Neutrophil (primary cell): ENCODE measurements around the gene HES4.
"Not testable (repeated sequence)": the region's sequence is repeated elsewhere in the genome, so short reads cannot be mapped to it uniquely, and the experiment has no call there.

Source experiments
- H3K27ac ChIP-seq: fragments of 200-600 bp; sonication (generic); 2 replicates; pipeline ENCODE4 v1.5.1; 2016; ENCODE audit warnings: mild to moderate bottlenecking, moderate library complexity
- H3K27me3 ChIP-seq: fragments of 200-600 bp; sonication (generic); 2 replicates; pipeline ENCODE4 v1.6.0; 2016; ENCODE audit warnings: mild to moderate bottlenecking
- H3K36me3 ChIP-seq: fragments of 200-600 bp; sonication (generic); 2 replicates; pipeline ENCODE4 v1.5.1; 2017
- H3K4me1 ChIP-seq, 2 experiments: fragments of 200-600 bp in 1 of 2; sonication (generic) in 1 of 2; 1 replicate in 1 of 2; 2 replicates in 1 of 2; pipeline versions ENCODE4 v1.5.1 to v1.6.1; 2013 to 2016; ENCODE audit warnings: low read depth in 1 of 2, low read length in 1 of 2, mild to moderate bottlenecking in 1 of 2, moderate library complexity in 1 of 2; ENCODE audit not compliant: control insufficient read depth in 1 of 2, insufficient read depth in 1 of 2
- H3K4me3 ChIP-seq, 2 experiments: fragments of 200-600 bp in 1 of 2; sonication (generic) in 1 of 2; 1 replicate in 1 of 2; 2 replicates in 1 of 2; pipeline ENCODE4 v1.5.1; 2013 to 2016; ENCODE audit warnings: low read depth in 1 of 2, low read length in 1 of 2, mild to moderate bottlenecking in 1 of 2, moderate library complexity in 1 of 2
- H3K9me3 ChIP-seq: fragments of 200-600 bp; sonication (generic); 2 replicates; pipeline ENCODE4 v1.5.1; 2016
- CTCF ChIP-seq: fragments of 200-600 bp; sonication (generic); IDR thresholded peaks from 2 replicates; pipeline ENCODE4 v1.5.1; 2016; ENCODE audit warnings: antibody characterized with exemption

Gene HES4

GRCh38 chr1:1013105-1013921 is 13.4 kb upstream of the HES4 start, which contains the start of gene ISG15:
TSS of gene ISG15 (plus strand) at chr1:1013497. CDS start at chr1:1013574, 77 bp downstream.
- TF ChIP-seq CTCF, result peak; percentile 37
- no peaks in the 10 kb centered on the region for H3K9me3 ChIP-seq
- H3K4me1 ChIP-seq, result peaks cover 15 to 18% of the 10 kb centered on the region in 2 experiments
- H3K4me3 ChIP-seq, result peak within 1 kb of the TSS; percentile 70 to 81
- H3K36me3 ChIP-seq, result no peaks in the 10 kb centered on the region
- H3K27me3 ChIP-seq, result peaks cover 39% of the 10 kb centered on the region
- peak within 1 kb of the TSS; percentile 81 for H3K27ac ChIP-seq

DNA sequence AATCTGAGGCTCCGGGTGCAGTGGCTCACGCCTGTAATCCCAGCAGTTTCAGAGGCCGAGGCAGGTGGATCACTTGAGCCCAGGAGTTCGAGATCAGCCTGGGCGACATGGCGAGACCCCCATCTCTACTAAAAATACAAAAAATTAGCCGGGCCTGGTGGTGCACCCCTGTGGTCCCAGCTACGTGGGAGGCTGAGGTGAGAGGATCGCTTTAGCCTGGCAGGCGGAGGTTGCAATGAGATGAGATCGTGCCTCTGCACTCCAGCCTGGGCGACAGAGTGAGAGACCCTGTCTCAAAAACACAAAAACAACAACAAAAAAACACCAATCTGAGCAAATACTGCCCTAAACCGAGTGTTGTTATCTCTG is 12.8 kb upstream of the HES4 start:
- peaks cover 15 to 18% of the 10 kb centered on the region in 2 experiments for H3K4me1 ChIP-seq

GRCh38 chr1:1011396-1011949 is 11.6 kb upstream of the HES4 start:
- H3K4me3 ChIP-seq, result no peak overlapping the region
- no peak for TF ChIP-seq CTCF
- no peak overlapping the region for H3K27ac ChIP-seq
- H3K4me1 ChIP-seq, result peaks cover 15 to 18% of the 10 kb centered on the region in 2 experiments
- H3K27me3 ChIP-seq, result peaks cover 50% of the 10 kb centered on the region
- no peaks in the 10 kb centered on the region for H3K9me3 ChIP-seq
- no peaks in the 10 kb centered on the region for H3K36me3 ChIP-seq

More for the DNA sequence above, 12.8 kb upstream of the HES4 start:
- Histone ChIP-seq H3K27ac (peak overlapping the region; percentile 81), H3K27me3 (peaks cover 40% of the 10 kb centered on the region), H3K4me3 (peak overlapping the region; percentile 70 to 81)
- not testable (repeated sequence) for H3K9me3 ChIP-seq, H3K36me3 ChIP-seq

GRCh38 chr1:1010131-1010530 is 10.2 kb upstream of the HES4 start:
- peaks cover 15 to 18% of the 10 kb centered on the region in 2 experiments for H3K4me1 ChIP-seq
- not testable (repeated sequence) for H3K36me3 ChIP-seq, H3K4me3 ChIP-seq, H3K9me3 ChIP-seq, H3K27ac ChIP-seq
- peaks cover 63% of the 10 kb centered on the region for H3K27me3 ChIP-seq

GRCh38 chr1:1006305-1007159 is 6.6 kb upstream of the HES4 start:
- no peaks in the 10 kb centered on the region for H3K36me3 ChIP-seq
- peaks cover 93% of the 10 kb centered on the region for H3K27me3 ChIP-seq
- no peak for TF ChIP-seq CTCF
- H3K4me3 ChIP-seq, result no peak overlapping the region
- no peaks in the 10 kb centered on the region for H3K9me3 ChIP-seq
- peaks cover under 1 to 4% of the 10 kb centered on the region in 2 experiments for H3K4me1 ChIP-seq
- no peak overlapping the region for H3K27ac ChIP-seq

DNA sequence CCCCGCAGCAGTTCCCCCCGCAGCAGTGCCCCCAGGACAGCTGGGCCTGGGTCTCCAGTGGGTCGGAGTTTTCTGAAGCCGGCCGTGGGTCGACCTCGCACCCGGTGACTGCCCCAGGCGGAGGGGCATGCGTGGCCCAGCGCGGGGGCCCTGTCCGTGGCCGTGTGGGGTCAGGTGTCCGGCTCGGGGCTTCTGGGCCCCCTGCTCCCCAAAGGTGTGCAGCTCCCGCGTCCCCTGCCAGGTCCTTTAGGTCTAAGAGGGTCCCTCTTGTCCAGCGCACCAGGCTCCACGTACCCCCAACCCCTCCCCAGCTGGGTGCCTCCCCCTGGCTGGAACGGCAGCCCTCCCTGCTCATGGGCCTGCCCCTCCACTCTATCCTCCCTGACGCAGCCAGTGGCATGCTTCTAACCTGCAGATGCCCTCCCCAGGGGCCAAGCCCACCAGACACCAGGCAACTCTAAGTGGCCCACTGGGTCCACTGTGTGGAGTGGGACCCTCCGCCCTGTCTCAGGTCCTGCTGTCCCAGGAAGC is 5.9 kb upstream of the HES4 start:
- H3K4me3 ChIP-seq, result no peak overlapping the region
- H3K9me3 ChIP-seq, result no peaks in the 10 kb centered on the region
- H3K27me3 ChIP-seq, result peaks cover 93% of the 10 kb centered on the region
- no peak overlapping the region for H3K27ac ChIP-seq
- peaks cover 8 to 11% of the 10 kb centered on the region in 2 experiments for H3K4me1 ChIP-seq
- TF ChIP-seq CTCF, result no peak
- H3K36me3 ChIP-seq, result no peaks in the 10 kb centered on the region
